GM12878 (cell line): Measurements from ENCODE around the gene WDR59. TPM values are rescaled to one million over a fixed set of nuclear protein-coding genes. Genes with fewer than 3 reads are reported as not detected.
A peak's percentile ranks its signal among the peaks of the same experiment; 100 is the strongest.
"Not testable (repeated sequence)": the region's sequence is repeated elsewhere in the genome, so short reads cannot be mapped to it uniquely, and the experiment has no call there.

Experiments used
- ATAC-seq: fragments of 200-7000 bp; cut with Tn5 transposase; 3 replicates; pipeline ENCODE4 v1.9.1; 2020; ENCODE audit warnings: mild to moderate bottlenecking, moderate library complexity
- BruUV-seq: library from RNA; stranded (reverse); fragments of 400-500 nt; replicated peaks from 2 replicates; lab custom pipeline; 2021; lab: Mats Ljungman, UMichigan
- CTCF ChIA-PET: fragments of 300-600 bp; sonication (Branson Sonifier 250); formaldehyde crosslinking; extraction: SDS; loops from one replicate; lab custom pipeline; 2021; ENCODE audit warnings: inconsistent platforms; lab: Yijun Ruan, JAX
- POLR2A ChIA-PET: fragments of 350-600 bp; formaldehyde crosslinking; extraction: SDS; loops from one replicate; lab custom pipeline; 2021; ENCODE audit warnings: inconsistent platforms; lab: Charles Lee
- RAD21 ChIA-PET: fragments of 300-600 bp; sonication (Branson Sonifier 250); formaldehyde crosslinking; loops from one replicate; lab custom pipeline; 2023; ENCODE audit warnings: antibody characterized with exemption; ENCODE audit not compliant: unreplicated experiment; lab: Charles Lee
- SMC1A ChIA-PET: fragments of 300-600 bp; sonication (Branson Sonifier 250); formaldehyde crosslinking; loops from one replicate; lab custom pipeline; 2023; ENCODE audit not compliant: unreplicated experiment, uncharacterized antibody; lab: Charles Lee
- DNase-seq: peaks from one replicate; pipeline ENCODE4 v3.0.0-alpha.2; 2011; ENCODE audit warnings: low read depth, low spot score
- FAIRE-seq: peaks from 3 replicates; lab custom pipeline; 2011; peaks lifted over from hg19 to GRCh38; lab: Jason Lieb, UNC
- H2AFZ ChIP-seq: 2 replicates; pipeline ENCODE4 v1.6.0; 2011; ENCODE audit warnings: low read depth, low read length, control low read depth; ENCODE audit not compliant: control insufficient read depth
- H3K27ac ChIP-seq: 2 replicates; pipeline ENCODE4 v1.5.1; 2011; ENCODE audit warnings: control low read depth; ENCODE audit not compliant: control insufficient read depth, insufficient read depth
- H3K27me3 ChIP-seq, 2 experiments: replicated peaks in 1 of 2; 2 replicates each; pipeline versions ENCODE4 v1.6.0 to v1.6.1; 2011; ENCODE audit warnings: low read length in 1 of 2; ENCODE audit not compliant: control insufficient read depth in 2 of 2, insufficient read depth in 2 of 2
- H3K36me3 ChIP-seq, 2 experiments: 2 replicates each; pipeline ENCODE4 v1.5.1; 2011; ENCODE audit warnings: low read length in 1 of 2; ENCODE audit not compliant: control insufficient read depth in 2 of 2, insufficient read depth in 2 of 2
- H3K4me1 ChIP-seq: 2 replicates; pipeline ENCODE4 v1.6.1; 2011; ENCODE audit warnings: mild to moderate bottlenecking, low read length, moderate library complexity, mixed read lengths; ENCODE audit not compliant: control insufficient read depth, insufficient read depth
- H3K4me2 ChIP-seq: 2 replicates; pipeline ENCODE4 v1.6.0; 2011; ENCODE audit warnings: control low read depth; ENCODE audit not compliant: control insufficient read depth, insufficient read depth
- H3K4me3 ChIP-seq: fragments of 200-600 bp; sonication (generic); 2 replicates; pipeline ENCODE4 v1.5.1; 2016
- H3K79me2 ChIP-seq: 2 replicates; pipeline ENCODE4 v1.6.0; 2011; ENCODE audit warnings: low read length; ENCODE audit not compliant: control insufficient read depth, insufficient read depth
- H3K9ac ChIP-seq: 2 replicates; pipeline ENCODE4 v1.8.0; 2011; ENCODE audit warnings: low read length, control low read depth, mixed read lengths; ENCODE audit not compliant: control insufficient read depth, insufficient read depth
- H3K9me3 ChIP-seq: replicated peaks from 3 replicates; pipeline ENCODE4 v1.5.1; 2011; ENCODE audit warnings: mild to moderate bottlenecking, low read length; ENCODE audit not compliant: control insufficient read depth, insufficient read depth
- H4K20me1 ChIP-seq: 2 replicates; pipeline ENCODE4 v1.6.0; 2011; ENCODE audit not compliant: control insufficient read depth, insufficient read depth
- HDAC2 ChIP-seq: fragments of 200-600 bp; sonication (generic); IDR thresholded peaks from 2 replicates; pipeline ENCODE4 v1.6.1; 2017
- KDM1A ChIP-seq: fragments of 200-600 bp; sonication (generic); IDR thresholded peaks from 2 replicates; pipeline ENCODE4 v1.6.1; 2016; ENCODE audit warnings: borderline replicate concordance
- SUPT20H ChIP-seq: IDR thresholded peaks from 2 replicates; pipeline ENCODE4 v1.6.1; 2011; ENCODE audit warnings: low read depth, mild to moderate bottlenecking, low read length, moderate library complexity, borderline replicate concordance; ENCODE audit not compliant: control insufficient read depth
- ZNF24 ChIP-seq: fragments of 450-650 bp; IDR thresholded peaks from 2 replicates; pipeline ENCODE4 v1.6.1; 2017; ENCODE audit warnings: antibody characterized with exemption, mild to moderate bottlenecking
- WGBS: methylation state at CpG from one replicate; pipeline ENCODE4 v1.1.6; 2016; ENCODE audit warnings: low lambda C conversion rate; ENCODE audit not compliant: insufficient replicate concordance, insufficient coverage; ENCODE audit errors: missing lambda C conversion rate; 5-methylcytosine and 5-hydroxymethylcytosine counted together
- in situ Hi-C: fragments of 300-500 bp; cut with MboI; formaldehyde crosslinking; loops from 9 replicates; pipeline ENCODE4 v1.14.3; 2018; ENCODE audit warnings: mixed read lengths
- intact Hi-C: fragments of 100-400 bp; cut with micrococcal nuclease; formaldehyde crosslinking; loops from one replicate; pipeline ENCODE4 v1.14.2; 2022; ENCODE audit not compliant: unreplicated experiment
- polyA plus RNA-seq, 11 experiments: library from polyadenylated mRNA; depleted of rRNA in 4 of 11; unstranded in 6 of 11; stranded (reverse) in 5 of 11; fragments of >200 nt; fragmentation: Nextera tagmentation in 4 of 11; fragmentation: Illumina TruSeq in 1 of 11; extraction: Ambion mirVana in 4 of 11; extraction: Trizol in 1 of 11; gene quantifications; 1 replicate in 1 of 11; 2 replicates in 10 of 11; pipeline versions ENCODE4 v1.2.1 to v1.2.3, GENCODE V29; 2011 to 2016; ENCODE audit warnings: inconsistent platforms in 2 of 11, missing spikeins in 2 of 11, low read depth in 1 of 11
- total RNA-seq, 4 experiments: library from RNA; depleted of rRNA in 3 of 4; stranded (reverse); fragments of >200 nt in 3 of 4; fragmentation: Illumina TruSeq in 1 of 4; extraction: Trizol in 1 of 4; gene quantifications; 2 replicates each; pipeline versions ENCODE4 v1.2.1 to v1.2.3, GENCODE V29; 2013 to 2021
- TF ChIP-seq, protein P1 (sequence below): IDR thresholded peaks from 2 replicates; pipeline ENCODE4 v1.6.1; 2012; ENCODE audit warnings: low read depth, low read length, improper control_type of control experiment
- TF ChIP-seq, protein P2 (sequence below): fragments of 450-650 bp; IDR thresholded peaks from 2 replicates; pipeline ENCODE4 v1.6.1; 2017; ENCODE audit warnings: mild to moderate bottlenecking, moderate library complexity

WDR59 gene
- total and polyA plus RNA-seq, 10 of the 15 experiments (the other 5 are each of a cell fraction or from before 2014, with no cell fraction given): 9.7 to 78.4 (median 24.5) TPM

DNA sequence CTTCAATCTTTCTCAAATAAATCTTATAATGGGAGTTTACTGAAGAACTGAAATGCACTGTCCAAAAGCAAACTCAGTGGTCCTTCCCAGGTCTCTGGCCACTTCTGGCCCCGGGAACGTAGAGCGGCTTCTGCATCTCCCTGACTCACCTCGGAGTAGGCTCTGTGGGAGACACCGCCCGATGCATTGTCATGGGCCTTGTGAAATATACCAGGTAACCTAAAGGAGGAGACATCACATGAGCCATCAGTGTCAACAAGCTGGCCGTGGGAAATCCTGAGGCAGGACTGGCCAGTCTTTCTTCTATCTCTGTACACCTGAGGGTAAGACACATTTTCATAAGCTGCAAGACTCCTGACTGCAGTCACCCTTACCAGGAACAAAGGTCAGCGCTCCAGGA is 76.2 kb downstream of the WDR59 start:
- in situ Hi-C loops: loop anchor here (5.0 kb wide), 1 partner anchor 49 kb away; no protein-coding TSS in a partner anchor
- ATAC-seq, POLR2A ChIA-PET, H3K4me2 ChIP-seq, intact Hi-C loops, BruUV-seq, H3K79me2 ChIP-seq, H3K4me3 ChIP-seq, H4K20me1 ChIP-seq, H3K27ac ChIP-seq, H3K4me1 ChIP-seq, H3K9me3 ChIP-seq, DNase-seq, H2AFZ ChIP-seq, RAD21 ChIA-PET, H3K27me3 ChIP-seq, H3K9ac ChIP-seq: not testable (repeated sequence)
- ChIA-PET CTCF (interaction anchor here (1.1 kb wide), 1 partner anchor 47 kb away, joined by 4 read pairs; no protein-coding TSS in a partner anchor), SMC1A (interaction anchor here (0.6 kb wide), 1 partner anchor 68 kb away, joined by 3 read pairs; no protein-coding TSS in a partner anchor)
- H3K36me3 ChIP-seq: peaks cover 3 to 16% of the 10 kb centered on the region in 2 experiments
- FAIRE-seq: peak; percentile 74
- 97% methylated on average over 7 of the region's 8 CpGs for whole genome bisulfite sequencing

DNA sequence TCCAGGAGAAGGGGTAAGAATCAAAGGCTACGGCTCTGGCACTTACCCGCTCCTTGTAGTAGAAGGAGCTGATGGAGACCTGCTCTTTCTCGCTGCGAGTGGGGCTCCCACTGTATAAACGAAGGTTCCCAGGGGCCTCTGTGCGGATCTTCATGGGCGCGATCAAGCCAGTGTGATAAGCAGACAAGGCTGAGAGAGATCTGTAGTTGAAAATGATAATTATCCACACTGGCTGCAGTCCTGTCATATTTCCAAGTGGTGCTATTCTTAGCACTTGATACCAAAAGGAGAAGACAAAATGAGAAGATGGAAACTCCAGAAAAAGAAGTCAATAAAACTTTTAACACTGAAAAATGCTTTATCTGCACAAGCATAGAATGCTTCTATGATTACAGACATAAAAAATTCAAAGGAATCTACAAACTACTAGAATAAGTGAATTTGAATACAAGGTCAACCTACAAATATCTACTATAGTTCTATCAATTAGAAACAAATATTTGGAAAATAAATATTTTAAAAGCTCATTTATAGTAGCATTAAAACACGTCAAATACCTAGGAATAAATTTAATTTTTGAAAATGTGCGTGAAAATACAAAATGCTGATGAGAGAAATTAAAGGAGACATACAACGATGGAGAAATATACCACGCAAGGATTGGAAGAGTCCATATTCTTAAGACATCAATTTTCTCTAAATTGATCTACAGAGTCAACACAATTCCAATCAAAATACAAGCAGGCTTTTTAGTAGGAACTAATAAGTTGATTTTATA is 80.8 kb downstream of the WDR59 start:
- SMC1A ChIA-PET: interaction anchor here (0.9 kb wide), 1 partner anchor 16 kb away, joined by 3 read pairs; no protein-coding TSS in a partner anchor
- no peaks in the 10 kb centered on the region; the same call in 2 of the 3 replicates for H3K9me3 ChIP-seq
- H4K20me1 ChIP-seq: no peaks in the 10 kb centered on the region
- RAD21 ChIA-PET: no interaction called here
- no peak for TF ChIP-seq ZNF24
- no peak for TF ChIP-seq SUPT20H
- TF ChIP-seq KDM1A: no peak
- TF ChIP-seq, protein P1, sequence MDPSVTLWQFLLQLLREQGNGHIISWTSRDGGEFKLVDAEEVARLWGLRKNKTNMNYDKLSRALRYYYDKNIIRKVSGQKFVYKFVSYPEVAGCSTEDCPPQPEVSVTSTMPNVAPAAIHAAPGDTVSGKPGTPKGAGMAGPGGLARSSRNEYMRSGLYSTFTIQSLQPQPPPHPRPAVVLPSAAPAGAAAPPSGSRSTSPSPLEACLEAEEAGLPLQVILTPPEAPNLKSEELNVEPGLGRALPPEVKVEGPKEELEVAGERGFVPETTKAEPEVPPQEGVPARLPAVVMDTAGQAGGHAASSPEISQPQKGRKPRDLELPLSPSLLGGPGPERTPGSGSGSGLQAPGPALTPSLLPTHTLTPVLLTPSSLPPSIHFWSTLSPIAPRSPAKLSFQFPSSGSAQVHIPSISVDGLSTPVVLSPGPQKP: no peak
- TF ChIP-seq, protein P2, sequence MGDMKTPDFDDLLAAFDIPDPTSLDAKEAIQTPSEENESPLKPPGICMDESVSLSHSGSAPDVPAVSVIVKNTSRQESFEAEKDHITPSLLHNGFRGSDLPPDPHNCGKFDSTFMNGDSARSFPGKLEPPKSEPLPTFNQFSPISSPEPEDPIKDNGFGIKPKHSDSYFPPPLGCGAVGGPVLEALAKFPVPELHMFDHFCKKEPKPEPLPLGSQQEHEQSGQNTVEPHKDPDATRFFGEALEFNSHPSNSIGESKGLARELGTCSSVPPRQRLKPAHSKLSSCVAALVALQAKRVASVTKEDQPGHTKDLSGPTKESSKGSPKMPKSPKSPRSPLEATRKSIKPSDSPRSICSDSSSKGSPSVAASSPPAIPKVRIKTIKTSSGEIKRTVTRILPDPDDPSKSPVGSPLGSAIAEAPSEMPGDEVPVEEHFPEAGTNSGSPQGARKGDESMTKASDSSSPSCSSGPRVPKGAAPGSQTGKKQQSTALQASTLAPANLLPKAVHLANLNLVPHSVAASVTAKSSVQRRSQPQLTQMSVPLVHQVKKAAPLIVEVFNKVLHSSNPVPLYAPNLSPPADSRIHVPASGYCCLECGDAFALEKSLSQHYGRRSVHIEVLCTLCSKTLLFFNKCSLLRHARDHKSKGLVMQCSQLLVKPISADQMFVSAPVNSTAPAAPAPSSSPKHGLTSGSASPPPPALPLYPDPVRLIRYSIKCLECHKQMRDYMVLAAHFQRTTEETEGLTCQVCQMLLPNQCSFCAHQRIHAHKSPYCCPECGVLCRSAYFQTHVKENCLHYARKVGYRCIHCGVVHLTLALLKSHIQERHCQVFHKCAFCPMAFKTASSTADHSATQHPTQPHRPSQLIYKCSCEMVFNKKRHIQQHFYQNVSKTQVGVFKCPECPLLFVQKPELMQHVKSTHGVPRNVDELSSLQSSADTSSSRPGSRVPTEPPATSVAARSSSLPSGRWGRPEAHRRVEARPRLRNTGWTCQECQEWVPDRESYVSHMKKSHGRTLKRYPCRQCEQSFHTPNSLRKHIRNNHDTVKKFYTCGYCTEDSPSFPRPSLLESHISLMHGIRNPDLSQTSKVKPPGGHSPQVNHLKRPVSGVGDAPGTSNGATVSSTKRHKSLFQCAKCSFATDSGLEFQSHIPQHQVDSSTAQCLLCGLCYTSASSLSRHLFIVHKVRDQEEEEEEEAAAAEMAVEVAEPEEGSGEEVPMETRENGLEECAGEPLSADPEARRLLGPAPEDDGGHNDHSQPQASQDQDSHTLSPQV: no peak
- TF ChIP-seq HDAC2: no peak
- TF ChIP-seq, all 136 proteins: peak for 0
- H3K4me2 ChIP-seq: no peak overlapping the region
- in situ Hi-C loops: no loop called here
- H3K4me1 ChIP-seq: no peaks in the 10 kb centered on the region
- no peak overlapping the region for H3K4me3 ChIP-seq
- intact Hi-C loops: no loop called here
- FAIRE-seq (no peak), DNase-seq (no peak), ATAC-seq (no peak)
- ChIA-PET CTCF (no interaction called here), POLR2A (no interaction called here)
- H3K36me3 ChIP-seq: 0 out of 4 replicates have a peak, but pooled peaks cover 0 to 3% of the 10 kb centered on the region in 2 experiments
- no peaks in the 10 kb centered on the region for H3K27me3 ChIP-seq
- no peak overlapping the region for H2AFZ ChIP-seq
- no peak overlapping the region for H3K27ac ChIP-seq
- BruUV-seq: no TSS peak
- H3K79me2 ChIP-seq: no peaks in the 10 kb centered on the region
- no peak overlapping the region for H3K9ac ChIP-seq
- WGBS: 96% methylated on average over 12 of the region's 12 CpGs
